GM12875 (cell line): ENCODE data around the gene TNXB.
"Not testable (repeated sequence)": the region's sequence is repeated elsewhere in the genome, so short reads cannot be mapped to it uniquely, and the experiment has no call there.

Experiments
- H3K4me3 ChIP-seq: one replicate; pipeline ENCODE4 v1.5.1; 2011; ENCODE audit warnings: low read depth, low read length, control low read depth

Gene TNXB

GRCh38 chr6:32041050-32041321 is 68.2 kb downstream of the TNXB start:
- H3K4me3 ChIP-seq: not testable (repeated sequence)

- not testable (repeated sequence) for H3K4me3 ChIP-seq
Measured at GRCh38 chr6:32040299-32041049, 68.7 kb downstream of the TNXB start.

- H3K4me3 ChIP-seq: not testable (repeated sequence)
Measured at GRCh38 chr6:32039321-32040274, 69.5 kb downstream of the TNXB start.

- H3K4me3 ChIP-seq: not testable (repeated sequence)
Measured at GRCh38 chr6:32038878-32039277, 70.3 kb downstream of the TNXB start.

GRCh38 chr6:32037598-32038524 is 71.3 kb downstream of the TNXB start, which contains the start of gene CYP21A2:
Gene CYP21A2 (plus strand): TSS chr6:32038415. CDS start chr6:32038423, 8 bp downstream.
- not testable (repeated sequence) for H3K4me3 ChIP-seq

- H3K4me3 ChIP-seq: not testable (repeated sequence)
Measured at GRCh38 chr6:32037136-32037535, 72.0 kb downstream of the TNXB start.

GRCh38 chr6:32035283-32036013 is 73.7 kb downstream of the TNXB start:
- not testable (repeated sequence) for H3K4me3 ChIP-seq

GRCh38 chr6:32029553-32029952 is 79.6 kb downstream of the TNXB start:
- H3K4me3 ChIP-seq: not testable (repeated sequence)

- H3K4me3 ChIP-seq: not testable (repeated sequence)
Measured at GRCh38 chr6:32028631-32029030, 80.5 kb downstream of the TNXB start.

GRCh38 chr6:32022100-32022499 is 87.0 kb downstream of the TNXB start:
- not testable (repeated sequence) for H3K4me3 ChIP-seq

GRCh38 chr6:32014547-32014946 is 94.6 kb downstream of the TNXB start, which contains the start of gene C4B:
Gene C4B (plus strand): TSS chr6:32014795. CDS start chr6:32014846, 51 bp downstream.
- not testable (repeated sequence) for H3K4me3 ChIP-seq

- H3K4me3 ChIP-seq: not testable (repeated sequence)
Measured at GRCh38 chr6:32013738-32014137, 95.4 kb downstream of the TNXB start.

GRCh38 chr6:32012941-32013617 is 96.1 kb downstream of the TNXB start:
- not testable (repeated sequence) for H3K4me3 ChIP-seq

- not testable (repeated sequence) for H3K4me3 ChIP-seq
Measured at GRCh38 chr6:32010856-32011530, 98.1 kb downstream of the TNXB start.

- H3K4me3 ChIP-seq: not testable (repeated sequence)
Measured at GRCh38 chr6:32009537-32009936, 99.6 kb downstream of the TNXB start.

- not testable (repeated sequence) for H3K4me3 ChIP-seq
Measured at GRCh38 chr6:32008616-32009015, 100.5 kb downstream of the TNXB start.

GRCh38 chr6:32008037-32008436 is 101.1 kb downstream of the TNXB start:
- H3K4me3 ChIP-seq: not testable (repeated sequence)

- not testable (repeated sequence) for H3K4me3 ChIP-seq
Measured at GRCh38 chr6:32007086-32007485, 102.1 kb downstream of the TNXB start.
